ENCODE results near the gene BCAR3.

The BCAR3 gene

GRCh38 chr1:93633313-93633712 is 48.3 kb downstream of the BCAR3 start:
- no peak for DNase-seq

GRCh38 chr1:93631626-93632365 is 49.8 kb downstream of the BCAR3 start:
- DNase-seq: no peak

- no peak for DNase-seq
Measured at GRCh38 chr1:93630168-93630567, 51.5 kb downstream of the BCAR3 start.

- DNase-seq: peak; percentile 94
Measured at GRCh38 chr1:93629101-93630059, 52.3 kb downstream of the BCAR3 start.

GRCh38 chr1:93628681-93629080 is 53.0 kb downstream of the BCAR3 start:
- no peak for DNase-seq

- DNase-seq: no peak
Measured at GRCh38 chr1:93625582-93626327, 55.9 kb downstream of the BCAR3 start.

GRCh38 chr1:93623875-93624274 is 57.8 kb downstream of the BCAR3 start:
- DNase-seq: no peak

- DNase-seq: no peak
Measured at GRCh38 chr1:93623436-93623835, 58.2 kb downstream of the BCAR3 start.

GRCh38 chr1:93621246-93621645 is 60.4 kb downstream of the BCAR3 start:
- DNase-seq: no peak

GRCh38 chr1:93620841-93621210 is 60.8 kb downstream of the BCAR3 start:
- DNase-seq: no peak

GRCh38 chr1:93620172-93620840 is 61.3 kb downstream of the BCAR3 start:
- DNase-seq: no peak

- no peak for DNase-seq
Measured at GRCh38 chr1:93619507-93620171, 62.0 kb downstream of the BCAR3 start.

GRCh38 chr1:93617670-93618499 is 63.8 kb downstream of the BCAR3 start:
- DNase-seq: no peak

GRCh38 chr1:93616996-93617669 is 64.5 kb downstream of the BCAR3 start:
- DNase-seq: peak; percentile 88

GRCh38 chr1:93616221-93616995 is 65.2 kb downstream of the BCAR3 start:
- DNase-seq: peak; percentile 67

- no peak for DNase-seq
Measured at GRCh38 chr1:93615582-93616150, 66.0 kb downstream of the BCAR3 start.

GRCh38 chr1:93614986-93615581 is 66.6 kb downstream of the BCAR3 start:
- no peak for DNase-seq

GRCh38 chr1:93614541-93614940 is 67.1 kb downstream of the BCAR3 start:
- peak; percentile 77 for DNase-seq

GRCh38 chr1:93613898-93614297 is 67.7 kb downstream of the BCAR3 start:
- DNase-seq: peak; percentile 77
